Natural killer cell (primary cell): ENCODE data around the gene CDK5. TPM values are rescaled to one million over a fixed set of nuclear protein-coding genes. Genes with fewer than 3 reads are reported as not detected.

Experiments used
- ATAC-seq, 3 donors: fragments of 150-1000 bp in 2 of 3; fragments of 200-7000 bp in 1 of 3; cut with Tn5 transposase; 1 replicate in 1 of 3; 2 replicates in 2 of 3; pipeline ENCODE4 v1.10.0; 2021; ENCODE audit warnings: mild to moderate bottlenecking in 2 of 3, moderate library complexity in 2 of 3
- DNase-seq, 2 donors: peaks; one replicate each; pipeline versions ENCODE4 v3.0.0 to v3.0.0-alpha.2; 2013 to 2021; ENCODE audit warnings: mixed read lengths in 1 of 2
- H3K27ac ChIP-seq: one replicate; pipeline ENCODE4 v1.5.1; 2013; ENCODE audit warnings: mild to moderate bottlenecking, low read length
- H3K27me3 ChIP-seq: one replicate; pipeline ENCODE4 v1.6.1; 2013; ENCODE audit warnings: low read length; ENCODE audit not compliant: control insufficient read depth, insufficient read depth
- H3K36me3 ChIP-seq: one replicate; pipeline ENCODE4 v1.6.1; 2013; ENCODE audit warnings: low read length; ENCODE audit not compliant: control insufficient read depth, insufficient read depth
- H3K4me1 ChIP-seq: one replicate; pipeline ENCODE4 v1.6.1; 2013; ENCODE audit warnings: low read length; ENCODE audit not compliant: control insufficient read depth, insufficient read depth
- H3K4me3 ChIP-seq: one replicate; pipeline ENCODE4 v1.5.1; 2013; ENCODE audit warnings: low read length
- H3K9me3 ChIP-seq: one replicate; pipeline ENCODE4 v1.6.1; 2013; ENCODE audit warnings: low read length; ENCODE audit not compliant: control insufficient read depth, insufficient read depth
- H3K27ac Mint-ChIP-seq, 2 donors: one replicate each; pipeline ENCODE4 v1.8.0; 2022; ENCODE audit warnings: mild to moderate bottlenecking in 2 of 2, mixed read lengths in 2 of 2, moderate library complexity in 1 of 2
- H3K27me3 Mint-ChIP-seq, 2 donors: one replicate each; pipeline ENCODE4 v1.8.0; 2022; ENCODE audit warnings: low read depth in 2 of 2, mixed read lengths in 2 of 2
- H3K36me3 Mint-ChIP-seq: one replicate; pipeline ENCODE4 v1.8.0; 2022; ENCODE audit warnings: mixed read lengths
- H3K4me1 Mint-ChIP-seq, 2 donors: one replicate each; pipeline ENCODE4 v1.8.0; 2022; ENCODE audit warnings: mixed read lengths in 2 of 2
- H3K4me3 Mint-ChIP-seq: one replicate; pipeline ENCODE4 v1.8.0; 2022; ENCODE audit warnings: mild to moderate bottlenecking, moderate library complexity, mixed read lengths
- H3K9me3 Mint-ChIP-seq, 2 donors: one replicate each; pipeline ENCODE4 v1.8.0; 2022; ENCODE audit warnings: mixed read lengths in 2 of 2
- WGBS: methylation state at CpG from one replicate; pipeline ENCODE4 v1.1.7; 2013; ENCODE audit warnings: missing lambda C conversion rate; ENCODE audit not compliant: insufficient coverage; 5-methylcytosine and 5-hydroxymethylcytosine counted together
- intact Hi-C: fragments of 100-400 bp; cut with micrococcal nuclease; formaldehyde crosslinking; loops from one replicate; pipeline ENCODE4 v1.14.2; 2022
- total RNA-seq, 4 donors: library from RNA; stranded (reverse); fragments of 120-200 nt in 1 of 4; gene quantifications; one replicate each; pipeline versions ENCODE4 v1.2.3 to v1.2.4, GENCODE V29; 2013 to 2022
- TF ChIP-seq, protein P1 (sequence below): fragments of 200-600 bp; IDR thresholded peaks from one replicate; pipeline ENCODE4 v1.8.0; 2022; ENCODE audit warnings: antibody characterized with exemption

Gene CDK5
- total RNA-seq, 3 donors from 2014 or later (not counting 1 experiment from before 2014, with no cell fraction given), result 6.2 to 8.0 (median 6.6) TPM

DNA sequence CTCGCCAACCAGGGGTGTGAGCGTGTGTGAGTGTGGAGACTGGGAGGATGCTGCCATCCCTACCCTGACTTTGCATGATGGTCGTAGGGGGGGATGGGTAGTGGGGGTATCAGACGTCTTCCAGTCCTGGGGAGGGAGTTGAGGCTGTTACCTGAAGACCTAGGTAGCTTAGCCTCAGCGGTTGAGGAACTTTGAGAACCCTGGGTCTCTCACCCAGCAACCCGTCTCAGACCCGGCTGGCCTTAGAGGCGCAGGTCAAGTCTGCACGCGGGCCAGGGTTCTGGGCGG is 4.4 kb upstream of the CDK5 start:
- H3K4me1 Mint-ChIP-seq, result peaks cover 14 to 39% of the 10 kb centered on the region in 2 donors
- ATAC-seq (no peak), DNase-seq (no peak)
- Histone ChIP-seq H3K4me3 (no peak overlapping the region), H3K36me3 (peaks cover 11% of the 10 kb centered on the region), H3K4me1 (peaks cover 32% of the 10 kb centered on the region), H3K27me3 (no peaks in the 10 kb centered on the region), H3K9me3 (no peaks in the 10 kb centered on the region), H3K27ac (no peak overlapping the region)
- 97% methylated on average over 11 of the region's 11 CpGs for WGBS
- H3K27ac Mint-ChIP-seq, result no peak overlapping the region
- no peaks in the 10 kb centered on the region for H3K36me3 Mint-ChIP-seq
- TF ChIP-seq, protein P1, sequence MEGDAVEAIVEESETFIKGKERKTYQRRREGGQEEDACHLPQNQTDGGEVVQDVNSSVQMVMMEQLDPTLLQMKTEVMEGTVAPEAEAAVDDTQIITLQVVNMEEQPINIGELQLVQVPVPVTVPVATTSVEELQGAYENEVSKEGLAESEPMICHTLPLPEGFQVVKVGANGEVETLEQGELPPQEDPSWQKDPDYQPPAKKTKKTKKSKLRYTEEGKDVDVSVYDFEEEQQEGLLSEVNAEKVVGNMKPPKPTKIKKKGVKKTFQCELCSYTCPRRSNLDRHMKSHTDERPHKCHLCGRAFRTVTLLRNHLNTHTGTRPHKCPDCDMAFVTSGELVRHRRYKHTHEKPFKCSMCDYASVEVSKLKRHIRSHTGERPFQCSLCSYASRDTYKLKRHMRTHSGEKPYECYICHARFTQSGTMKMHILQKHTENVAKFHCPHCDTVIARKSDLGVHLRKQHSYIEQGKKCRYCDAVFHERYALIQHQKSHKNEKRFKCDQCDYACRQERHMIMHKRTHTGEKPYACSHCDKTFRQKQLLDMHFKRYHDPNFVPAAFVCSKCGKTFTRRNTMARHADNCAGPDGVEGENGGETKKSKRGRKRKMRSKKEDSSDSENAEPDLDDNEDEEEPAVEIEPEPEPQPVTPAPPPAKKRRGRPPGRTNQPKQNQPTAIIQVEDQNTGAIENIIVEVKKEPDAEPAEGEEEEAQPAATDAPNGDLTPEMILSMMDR, result no peak
- no peaks in the 10 kb centered on the region for H3K27me3 Mint-ChIP-seq
- peak overlapping the region; percentile 69 for H3K4me3 Mint-ChIP-seq
- H3K9me3 Mint-ChIP-seq, result no peaks in the 10 kb centered on the region
- intact Hi-C loops, result no loop called here

DNA sequence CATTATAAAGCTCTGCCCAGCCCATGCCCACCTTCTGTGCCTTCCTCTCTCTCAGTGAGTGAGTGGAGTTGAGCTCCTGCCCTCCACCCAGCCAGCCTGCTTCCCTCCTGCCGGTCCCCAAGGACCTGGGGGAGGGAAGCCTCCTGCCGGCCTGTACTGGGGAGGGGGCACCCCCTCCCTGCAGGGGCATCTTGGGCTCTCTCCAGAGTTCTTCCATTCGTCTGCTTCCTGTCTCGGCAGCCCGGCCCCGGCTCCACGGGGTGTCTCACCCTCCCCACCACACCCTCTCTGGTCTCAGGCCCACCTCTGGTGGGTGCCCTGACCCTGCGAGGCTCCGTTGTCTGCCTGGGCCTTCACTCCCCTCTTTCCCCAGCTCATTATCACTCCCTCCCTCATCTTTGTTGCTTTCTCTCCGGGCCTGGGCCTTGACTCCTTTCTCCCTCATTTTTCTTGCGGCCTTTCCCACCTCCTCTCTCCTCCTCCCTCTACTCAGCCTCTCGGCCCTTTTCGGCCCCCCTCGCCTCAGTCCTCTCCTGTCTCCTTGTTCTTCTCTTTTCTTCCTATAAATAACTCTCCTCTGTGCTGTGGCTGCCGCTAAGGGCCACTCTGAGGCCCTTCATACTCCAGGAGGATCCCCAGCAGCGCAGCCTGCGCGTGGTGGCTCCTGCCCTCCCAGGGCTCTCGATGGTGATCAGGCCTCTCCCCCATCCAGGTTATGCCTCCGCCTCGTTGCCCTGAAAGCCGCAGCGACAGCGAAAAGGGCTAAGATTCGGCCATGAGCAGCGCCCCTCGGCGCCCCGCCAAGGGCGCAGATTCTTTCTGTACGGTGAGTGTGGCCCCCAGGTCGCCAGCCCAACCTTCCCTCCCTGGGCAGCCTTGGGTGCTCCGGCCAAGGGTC is 3.8 kb upstream of the CDK5 start:
- 90% methylated on average over 32 of the region's 33 CpGs for WGBS
- Mint-ChIP-seq H3K36me3 (no peaks in the 10 kb centered on the region), H3K27ac (peak overlapping the region in 1 of 2 donors; percentile 36), H3K9me3 (no peaks in the 10 kb centered on the region), H3K4me1 (peaks cover 16 to 45% of the 10 kb centered on the region in 2 donors), H3K4me3 (peak overlapping the region; percentile 69), H3K27me3 (no peaks in the 10 kb centered on the region)
- Histone ChIP-seq H3K27me3 (no peaks in the 10 kb centered on the region), H3K4me1 (peaks cover 37% of the 10 kb centered on the region), H3K36me3 (peaks cover 11% of the 10 kb centered on the region), H3K27ac (no peak overlapping the region), H3K9me3 (no peaks in the 10 kb centered on the region), H3K4me3 (no peak overlapping the region)
- intact Hi-C loops, result no loop called here
- no peak for ATAC-seq
- DNase-seq, result no peak
- TF ChIP-seq, protein P1, result no peak

DNA sequence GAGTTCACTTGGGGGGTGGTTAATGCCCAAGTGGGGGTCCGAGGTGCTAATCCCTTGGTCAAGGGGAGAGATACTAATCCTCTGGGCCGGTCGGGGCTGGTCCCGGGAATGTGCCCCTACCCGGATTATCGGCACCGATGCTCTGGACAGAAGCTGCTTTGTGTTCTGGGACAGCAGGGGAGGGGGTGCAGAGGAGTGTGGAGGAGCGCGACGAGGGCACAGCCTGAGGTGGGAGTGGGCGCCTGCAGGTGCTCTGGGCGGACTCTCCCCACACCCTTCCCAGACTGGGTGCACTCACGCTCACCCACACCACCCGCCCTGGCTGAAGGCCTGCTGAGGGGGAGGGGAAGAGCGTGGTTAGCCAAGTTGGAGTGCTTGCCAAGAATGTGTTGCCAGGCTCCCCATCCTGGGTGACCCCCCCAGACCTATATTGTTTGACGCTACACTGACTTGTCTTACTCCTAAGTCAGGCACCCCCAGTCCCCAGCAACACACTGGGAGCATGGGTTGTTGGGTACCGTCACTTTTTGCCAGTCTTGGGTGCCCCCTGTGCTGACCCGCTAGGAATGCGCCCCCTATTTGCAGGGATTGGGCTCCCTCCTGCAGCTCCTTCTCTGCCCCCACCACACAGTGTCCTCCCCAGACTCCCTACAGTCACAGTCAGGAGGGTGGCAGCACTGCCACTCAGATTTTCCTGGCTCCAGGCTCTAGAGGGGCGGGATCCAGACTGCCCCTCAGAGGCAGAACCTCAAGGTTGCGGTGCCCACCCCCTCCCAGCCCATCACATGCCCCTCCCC is 2.9 kb upstream of the CDK5 start:
- WGBS, result 32% methylated on average over 14 of the region's 21 CpGs
- Histone ChIP-seq H3K9me3 (no peaks in the 10 kb centered on the region), H3K36me3 (peaks cover 11% of the 10 kb centered on the region), H3K27me3 (no peaks in the 10 kb centered on the region), H3K4me3 (peak overlapping the region; percentile 68), H3K4me1 (peaks cover 37% of the 10 kb centered on the region), H3K27ac (no peak overlapping the region)
- TF ChIP-seq, protein P1, result no peak
- Mint-ChIP-seq H3K36me3 (no peaks in the 10 kb centered on the region), H3K27me3 (no peaks in the 10 kb centered on the region), H3K4me1 (peaks cover 16 to 45% of the 10 kb centered on the region in 2 donors), H3K9me3 (no peaks in the 10 kb centered on the region), H3K27ac (peak overlapping the region in 1 of 2 donors; percentile 93), H3K4me3 (peak overlapping the region; percentile 96)
- DNase-seq (peak in 1 of 2 donors; percentile 46), ATAC-seq (no peak)
- intact Hi-C loops, result no loop called here
